AG04450 (cell line): Measurements from ENCODE around the gene THADA. TPM values are rescaled to one million over a fixed set of nuclear protein-coding genes. Genes with fewer than 3 reads are reported as not detected.

Experiments used
- CTCF ChIA-PET: fragments of 300-600, 350-600 bp; formaldehyde crosslinking; extraction: SDS; loops from one replicate; lab custom pipeline; 2022; ENCODE audit warnings: antibody characterized with exemption, inconsistent platforms; lab: Charles Lee
- POLR2A ChIA-PET: fragments of 350-600 bp; formaldehyde crosslinking; extraction: SDS; loops from one replicate; lab custom pipeline; 2021; ENCODE audit warnings: antibody characterized with exemption, inconsistent platforms; lab: Yijun Ruan, JAX
- DNase-seq: peaks from one replicate; pipeline ENCODE4 v3.0.0-alpha.2; 2011; ENCODE audit warnings: low read depth, low spot score
- H3K27ac ChIP-seq: one replicate; pipeline ENCODE4 v1.5.1; 2012; ENCODE audit warnings: low read depth, low read length, control low read depth
- H3K27me3 ChIP-seq: one replicate; pipeline ENCODE4 v1.6.0; 2012; ENCODE audit warnings: low read length; ENCODE audit not compliant: control insufficient read depth, insufficient read depth
- H3K4me3 ChIP-seq: 2 replicates; pipeline ENCODE4 v1.5.1; 2011; ENCODE audit warnings: mild to moderate bottlenecking, low read depth, low read length, control low read depth
- H3K9me3 ChIP-seq: 2 replicates; pipeline ENCODE4 v1.5.1; 2012; ENCODE audit warnings: low read length; ENCODE audit not compliant: control insufficient read depth, insufficient read depth
- polyA plus RNA-seq: library from polyadenylated mRNA; depleted of rRNA; stranded (reverse); fragments of >200 nt; gene quantifications from 2 replicates; pipeline ENCODE4 v1.2.3, GENCODE V29; 2011
- TF ChIP-seq, protein P1 (sequence below): IDR thresholded peaks from 2 replicates; pipeline ENCODE4 v1.5.1; 2011; ENCODE audit warnings: low read depth, low read length, control low read depth, inconsistent platforms

THADA gene
- polyA plus RNA-seq, 1 experiment = 15.0 TPM

DNA sequence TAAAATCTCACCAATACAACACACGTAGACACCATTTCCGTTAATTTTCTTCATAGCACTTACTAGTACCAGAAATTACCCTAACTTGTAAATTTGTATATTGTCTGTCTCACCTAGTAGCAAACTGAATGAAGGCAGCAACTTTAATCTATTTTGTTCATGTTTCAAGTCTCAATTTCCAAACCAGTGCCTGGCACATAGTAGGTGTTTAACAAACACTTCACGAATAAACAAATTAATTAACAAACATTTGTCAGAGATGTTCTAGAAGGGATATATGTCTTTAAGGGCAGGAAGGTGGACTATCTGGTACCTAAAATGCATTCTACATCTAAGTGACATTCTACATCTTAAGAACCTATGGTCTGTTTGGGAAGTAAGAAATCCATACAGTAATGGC, 963 bp downstream of the THADA start:
- DNase-seq = no peak
- H3K4me3 ChIP-seq = peak overlapping the region; percentile 92
- ChIA-PET POLR2A (no interaction called here), CTCF (interaction anchor here (1.3 kb wide), 1 partner anchor 17 kb away, joined by 4 read pairs; no protein-coding TSS in a partner anchor)
- TF ChIP-seq, protein P1, sequence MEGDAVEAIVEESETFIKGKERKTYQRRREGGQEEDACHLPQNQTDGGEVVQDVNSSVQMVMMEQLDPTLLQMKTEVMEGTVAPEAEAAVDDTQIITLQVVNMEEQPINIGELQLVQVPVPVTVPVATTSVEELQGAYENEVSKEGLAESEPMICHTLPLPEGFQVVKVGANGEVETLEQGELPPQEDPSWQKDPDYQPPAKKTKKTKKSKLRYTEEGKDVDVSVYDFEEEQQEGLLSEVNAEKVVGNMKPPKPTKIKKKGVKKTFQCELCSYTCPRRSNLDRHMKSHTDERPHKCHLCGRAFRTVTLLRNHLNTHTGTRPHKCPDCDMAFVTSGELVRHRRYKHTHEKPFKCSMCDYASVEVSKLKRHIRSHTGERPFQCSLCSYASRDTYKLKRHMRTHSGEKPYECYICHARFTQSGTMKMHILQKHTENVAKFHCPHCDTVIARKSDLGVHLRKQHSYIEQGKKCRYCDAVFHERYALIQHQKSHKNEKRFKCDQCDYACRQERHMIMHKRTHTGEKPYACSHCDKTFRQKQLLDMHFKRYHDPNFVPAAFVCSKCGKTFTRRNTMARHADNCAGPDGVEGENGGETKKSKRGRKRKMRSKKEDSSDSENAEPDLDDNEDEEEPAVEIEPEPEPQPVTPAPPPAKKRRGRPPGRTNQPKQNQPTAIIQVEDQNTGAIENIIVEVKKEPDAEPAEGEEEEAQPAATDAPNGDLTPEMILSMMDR = no peak
- H3K27me3 ChIP-seq = no peaks in the 10 kb centered on the region
- H3K27ac ChIP-seq = no peak overlapping the region
- no peaks in the 10 kb centered on the region for H3K9me3 ChIP-seq

GRCh38 chr2:43593254-43593653, 2.6 kb downstream of the THADA start:
- DNase-seq = no peak
- ChIA-PET CTCF (interaction anchor here (0.6 to 1.1 kb wide), 5 partner anchors 14 to 924 kb away, joined by 3 to 6 read pairs (median 3); no protein-coding TSS in a partner anchor), POLR2A (no interaction called here)
- Histone ChIP-seq H3K4me3 (no peak overlapping the region), H3K27ac (no peak overlapping the region), H3K9me3 (no peaks in the 10 kb centered on the region), H3K27me3 (no peaks in the 10 kb centered on the region)
- TF ChIP-seq, protein P1 = no peak

DNA sequence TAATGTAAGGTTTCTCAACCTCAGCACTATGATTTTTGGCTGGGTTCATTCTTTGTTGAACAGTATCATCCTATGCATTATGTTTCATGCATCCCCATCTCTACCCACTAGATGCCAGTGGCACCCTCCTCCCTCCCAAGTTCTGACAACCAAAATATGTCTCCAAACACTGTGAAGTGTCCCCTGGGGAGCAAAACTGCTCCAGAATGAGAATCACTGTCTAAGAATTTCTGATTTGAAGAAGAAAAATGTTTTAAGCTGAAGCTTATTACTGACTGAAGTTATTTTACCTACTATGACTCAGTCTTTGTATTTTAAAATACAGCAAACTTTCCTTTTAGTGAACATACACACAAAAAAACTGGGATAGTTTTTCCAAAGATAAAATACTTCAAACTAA, 3.4 kb downstream of the THADA start:
- ChIA-PET POLR2A (no interaction called here), CTCF (interaction anchor here (0.8 to 1.1 kb wide), 2 partner anchors 14 to 21 kb away, joined by 3 to 4 read pairs; no protein-coding TSS in a partner anchor)
- Histone ChIP-seq H3K4me3 (no peak overlapping the region), H3K9me3 (no peaks in the 10 kb centered on the region), H3K27ac (no peak overlapping the region), H3K27me3 (no peaks in the 10 kb centered on the region)
- TF ChIP-seq, protein P1 = no peak
- DNase-seq = no peak

DNA sequence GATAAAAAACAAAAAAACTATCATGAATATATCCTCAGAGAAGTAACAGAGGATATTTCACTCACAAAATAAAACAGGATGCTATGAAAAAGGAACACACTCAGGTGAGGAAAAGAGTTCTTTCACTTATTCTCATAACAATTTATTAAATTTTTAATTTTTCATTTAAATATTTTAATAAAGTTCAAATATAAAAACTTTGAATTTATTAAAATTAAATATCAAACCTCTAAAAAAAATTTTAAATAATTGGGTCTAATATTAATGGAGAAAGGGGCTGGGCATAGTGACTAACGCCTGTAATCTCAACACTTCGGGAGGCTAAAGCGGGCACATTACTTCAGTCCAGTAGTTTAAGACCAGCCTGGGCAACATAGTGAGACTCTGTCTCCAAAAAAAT, 10.1 kb downstream of the THADA start:
- Histone ChIP-seq H3K27ac (no peak overlapping the region), H3K4me3 (no peak overlapping the region), H3K27me3 (no peaks in the 10 kb centered on the region), H3K9me3 (no peaks in the 10 kb centered on the region)
- no peak for DNase-seq
- ChIA-PET POLR2A (no interaction called here), CTCF (interaction anchor here (3.2 kb wide), 1 partner anchor 9 kb away, joined by 26 read pairs; no protein-coding TSS in a partner anchor)
- TF ChIP-seq, protein P1 = no peak

GRCh38 chr2:43579275-43579981, 16.4 kb downstream of the THADA start:
- no peaks in the 10 kb centered on the region for H3K27me3 ChIP-seq
- CTCF ChIA-PET = interaction anchor here (0.6 to 4.1 kb wide), 5 partner anchors 12 to 720 kb away, joined by 3 to 50 read pairs (median 5); no protein-coding TSS in a partner anchor
- H3K9me3 ChIP-seq = no peaks in the 10 kb centered on the region
- DNase-seq = no peak
- TF ChIP-seq, protein P1 = no peak
- H3K27ac ChIP-seq = no peak overlapping the region
- POLR2A ChIA-PET = interaction anchor here (0.6 kb wide), 1 partner anchor 54 kb away, joined by 6 read pairs; no protein-coding TSS in a partner anchor
- no peak overlapping the region for H3K4me3 ChIP-seq
